ENCODE data around the gene CHST11.

Gene CHST11

GRCh38 chr12:104758771-104759170 lies 302.0 kb downstream of the CHST11 start:
- TF ChIP-seq, protein P1, sequence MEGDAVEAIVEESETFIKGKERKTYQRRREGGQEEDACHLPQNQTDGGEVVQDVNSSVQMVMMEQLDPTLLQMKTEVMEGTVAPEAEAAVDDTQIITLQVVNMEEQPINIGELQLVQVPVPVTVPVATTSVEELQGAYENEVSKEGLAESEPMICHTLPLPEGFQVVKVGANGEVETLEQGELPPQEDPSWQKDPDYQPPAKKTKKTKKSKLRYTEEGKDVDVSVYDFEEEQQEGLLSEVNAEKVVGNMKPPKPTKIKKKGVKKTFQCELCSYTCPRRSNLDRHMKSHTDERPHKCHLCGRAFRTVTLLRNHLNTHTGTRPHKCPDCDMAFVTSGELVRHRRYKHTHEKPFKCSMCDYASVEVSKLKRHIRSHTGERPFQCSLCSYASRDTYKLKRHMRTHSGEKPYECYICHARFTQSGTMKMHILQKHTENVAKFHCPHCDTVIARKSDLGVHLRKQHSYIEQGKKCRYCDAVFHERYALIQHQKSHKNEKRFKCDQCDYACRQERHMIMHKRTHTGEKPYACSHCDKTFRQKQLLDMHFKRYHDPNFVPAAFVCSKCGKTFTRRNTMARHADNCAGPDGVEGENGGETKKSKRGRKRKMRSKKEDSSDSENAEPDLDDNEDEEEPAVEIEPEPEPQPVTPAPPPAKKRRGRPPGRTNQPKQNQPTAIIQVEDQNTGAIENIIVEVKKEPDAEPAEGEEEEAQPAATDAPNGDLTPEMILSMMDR (IDR thresholded peaks at IDR 0.05): no peak

- TF ChIP-seq, protein P1 (IDR thresholded peaks at IDR 0.05): no peak
Measured at GRCh38 chr12:104761091-104761490, 304.3 kb downstream of the CHST11 start.

- TF ChIP-seq, protein P1 (IDR thresholded peaks at IDR 0.05): no peak
Measured at GRCh38 chr12:104761611-104762010, 304.9 kb downstream of the CHST11 start.

GRCh38 chr12:104763168-104763805 lies 306.5 kb downstream of the CHST11 start:
- TF ChIP-seq, protein P1 (IDR thresholded peaks at IDR 0.05): no peak

GRCh38 chr12:104764225-104765091 lies 307.7 kb downstream of the CHST11 start:
- TF ChIP-seq, protein P1 (IDR thresholded peaks at IDR 0.05): no peak

GRCh38 chr12:104767261-104767660 lies 310.5 kb downstream of the CHST11 start:
- TF ChIP-seq, protein P1 (IDR thresholded peaks at IDR 0.05): no peak

DNA sequence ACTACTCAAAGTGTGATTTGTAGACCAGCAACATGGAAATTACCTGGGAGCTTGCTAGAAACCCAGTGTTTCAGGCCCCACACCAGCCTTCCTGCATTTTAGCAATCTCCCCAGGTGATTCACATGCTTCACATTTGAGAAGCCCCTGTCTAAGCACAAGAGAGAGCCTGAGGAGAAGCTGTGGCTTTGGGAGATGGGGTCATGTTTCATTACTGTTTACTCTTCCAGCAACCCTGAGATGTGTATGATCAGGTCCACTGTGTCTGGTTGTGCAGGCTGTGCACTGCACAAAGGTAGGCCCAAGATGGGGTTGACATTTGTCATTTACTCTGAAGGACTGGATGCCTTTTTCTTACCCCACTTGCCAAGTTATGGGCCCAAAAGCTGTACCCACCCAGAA lies 311.3 kb downstream of the CHST11 start:
- TF ChIP-seq, protein P1 (IDR thresholded peaks at IDR 0.05): no peak
